NCI-H345 treated with DMSO at 0.1 percent for 48 hours (cell line): Measurements from ENCODE around the gene TRIO.
"Not testable (repeated sequence)": the region's sequence is repeated elsewhere in the genome, so short reads cannot be mapped to it uniquely, and the experiment has no call there.

ENCODE experiments used
- DNase-seq: peaks from one replicate; lab custom pipeline; 2025; ENCODE audit not compliant: unreplicated experiment; lab: John Stamatoyannopoulos, UW

Gene TRIO

DNA sequence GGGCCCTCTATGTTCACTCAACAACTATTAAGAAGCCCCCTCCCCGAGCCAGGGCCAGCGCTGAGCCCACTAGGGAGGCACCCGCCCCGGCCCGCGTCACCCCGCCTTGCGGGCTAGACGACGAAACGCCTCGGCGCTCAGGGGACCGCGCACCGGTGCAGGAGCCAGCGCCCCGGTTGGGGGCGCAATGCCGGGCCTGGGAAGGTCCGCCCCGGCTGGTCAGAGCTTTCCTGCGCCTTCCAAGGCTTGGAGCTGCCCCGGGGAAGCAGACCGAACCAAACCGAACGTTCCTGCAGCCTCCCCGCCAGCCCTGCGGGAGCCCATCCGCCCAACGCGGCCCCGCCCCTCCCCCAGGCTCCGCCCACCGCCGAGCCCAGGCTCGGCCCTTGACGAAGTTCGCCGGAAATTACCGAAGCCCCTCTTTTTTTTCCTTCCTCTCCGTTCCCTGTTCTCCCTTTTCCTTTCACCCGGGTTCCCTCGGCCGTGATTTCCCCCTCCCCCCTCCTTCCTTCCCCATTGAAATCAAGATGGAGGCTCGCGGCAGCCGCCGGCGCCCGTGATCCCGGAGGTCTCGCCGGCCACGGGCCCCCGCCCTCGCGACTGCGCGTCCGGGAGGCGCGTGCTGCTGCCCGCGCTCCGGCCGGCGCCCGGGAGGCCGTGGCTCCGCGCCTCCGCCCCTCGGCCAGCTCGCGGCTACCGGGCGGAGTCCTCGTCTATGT is at the start of gene TRIO:
Gene TRIO, plus strand, starts transcription at position 516 of the 719 bp plus-strand sequence. CDS start 384 bp downstream, outside the sequence.
- peak; percentile 78 for DNase-seq

DNA sequence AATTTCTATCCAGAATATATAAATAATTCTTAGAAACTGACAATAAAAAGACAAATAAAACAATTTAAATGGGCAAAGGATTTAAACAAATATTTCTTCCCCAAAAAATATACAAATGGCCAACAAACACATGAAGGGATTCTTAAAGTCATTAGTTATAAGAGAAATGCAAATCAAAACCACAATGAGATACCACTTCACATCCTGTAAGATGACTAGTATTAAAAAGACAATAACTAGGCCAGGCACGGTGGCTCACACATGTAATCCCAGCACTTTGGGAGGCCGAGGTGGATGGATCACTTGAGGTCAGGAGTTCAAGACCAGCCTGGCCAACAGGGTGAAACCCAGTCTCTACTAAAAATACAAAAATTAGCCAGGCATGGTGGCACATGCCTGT is 45.8 kb upstream of the TRIO start:
- DNase-seq, result not testable (repeated sequence)

DNA sequence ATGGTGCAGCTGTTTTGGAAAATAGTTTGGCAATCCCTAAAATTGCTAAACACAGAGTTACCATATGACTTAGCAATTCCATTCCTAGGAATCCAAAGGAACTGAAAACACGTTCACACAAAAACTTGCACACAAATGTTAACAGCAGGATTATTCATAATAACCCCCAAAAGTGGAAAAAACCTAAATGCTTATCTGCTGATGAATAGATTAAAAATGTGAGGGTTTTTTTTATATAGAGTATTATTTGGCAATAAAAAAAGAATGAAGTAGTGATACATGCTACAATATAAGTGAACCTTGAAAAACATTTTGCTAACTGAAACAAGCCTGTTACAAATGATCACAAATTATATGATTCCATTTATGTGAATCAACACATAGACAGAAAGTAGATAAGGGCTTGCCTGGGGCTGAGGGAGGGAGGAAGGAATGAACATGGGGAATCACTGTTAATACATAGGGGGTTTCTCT is 45.1 kb upstream of the TRIO start:
- DNase-seq, result no peak

DNA sequence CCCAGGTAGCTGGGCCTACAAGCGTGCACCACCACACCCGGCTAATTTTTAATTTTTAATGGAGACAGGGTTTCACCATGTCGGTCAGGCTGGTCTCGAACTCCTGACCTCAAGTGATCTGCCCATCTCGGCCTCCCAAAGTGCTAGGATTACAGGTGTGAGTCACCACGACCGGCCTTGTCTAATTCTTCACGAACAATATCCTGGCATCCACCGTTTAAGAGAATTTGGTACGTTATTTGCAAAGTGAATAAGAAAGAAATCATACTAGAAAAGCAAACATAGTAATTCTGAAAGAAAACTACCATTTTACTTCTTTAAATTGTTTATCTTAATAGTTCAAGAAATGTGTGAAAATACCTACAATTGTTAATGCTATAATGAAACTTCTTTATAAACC is 42.9 kb upstream of the TRIO start:
- DNase-seq, result no peak

DNA sequence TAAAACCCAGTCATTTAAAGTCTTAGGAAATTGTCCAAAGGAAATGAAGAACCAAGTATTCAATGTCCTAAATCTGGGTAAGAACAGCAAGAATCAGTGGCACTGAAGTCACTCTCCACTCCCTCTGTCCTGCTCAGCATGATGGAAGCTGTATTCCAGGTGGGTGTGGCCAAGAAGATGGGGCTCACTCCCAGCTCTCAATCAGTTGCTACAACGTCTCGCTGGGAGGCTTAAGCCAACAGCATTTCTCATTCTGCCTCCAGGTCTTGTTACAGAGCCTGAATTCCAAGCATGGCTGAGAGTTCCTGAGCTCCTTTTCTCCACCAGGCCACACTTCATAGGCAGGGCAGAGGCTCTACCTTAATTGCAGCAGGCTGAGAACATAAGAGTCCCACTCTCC is 41.2 kb upstream of the TRIO start:
- no peak for DNase-seq

DNA sequence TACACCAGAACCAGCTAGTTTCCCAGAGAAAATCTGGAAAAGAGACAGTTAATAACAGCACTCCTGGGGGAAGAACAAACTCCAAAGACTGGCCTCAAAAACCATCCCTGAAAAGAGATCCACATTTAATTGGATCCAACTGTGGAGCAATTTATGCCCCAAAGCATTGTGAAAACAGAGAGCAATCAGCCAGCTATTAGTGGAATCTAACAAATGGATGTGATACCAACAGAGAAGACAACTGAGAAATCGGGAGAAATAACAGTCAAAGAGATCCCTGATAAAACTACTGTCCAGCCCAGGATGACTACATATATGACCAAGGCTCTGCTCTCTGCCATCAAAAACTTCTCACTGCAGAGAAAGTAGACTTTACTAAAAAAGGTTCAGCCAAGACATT is 40.5 kb upstream of the TRIO start:
- DNase-seq, result no peak

DNA sequence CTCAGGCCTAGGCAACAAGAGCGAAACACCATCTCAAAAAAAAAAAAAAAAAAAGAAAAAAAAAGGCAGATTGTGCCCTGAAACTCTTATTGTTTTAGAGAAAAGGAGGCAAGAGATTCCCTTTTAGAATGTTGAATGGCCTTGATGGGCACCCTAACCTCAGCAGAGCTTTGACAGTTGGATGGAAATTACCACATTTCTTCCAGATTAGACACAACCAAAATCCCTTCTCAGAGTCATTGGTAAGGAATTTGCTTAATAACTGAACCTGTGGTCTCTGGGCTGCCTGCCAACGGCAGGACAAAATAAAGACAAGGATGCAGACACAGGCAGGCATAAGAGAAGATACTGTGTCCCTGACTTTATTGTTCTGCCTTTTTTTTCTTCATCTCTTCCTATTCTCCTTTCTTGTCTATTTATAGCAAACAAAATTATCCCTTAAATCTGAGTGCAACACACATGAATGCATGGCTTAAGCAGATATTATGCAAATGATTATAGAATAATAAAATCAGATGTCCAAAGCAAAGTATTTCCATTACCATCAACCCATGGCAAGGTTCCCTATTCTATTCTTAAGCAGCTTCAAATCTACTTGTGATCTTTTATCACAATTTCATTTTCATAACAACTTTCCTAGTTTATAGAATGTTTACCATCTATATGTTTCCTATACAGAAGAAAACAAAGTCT is 37.3 kb upstream of the TRIO start:
- peak; percentile 3 for DNase-seq

DNA sequence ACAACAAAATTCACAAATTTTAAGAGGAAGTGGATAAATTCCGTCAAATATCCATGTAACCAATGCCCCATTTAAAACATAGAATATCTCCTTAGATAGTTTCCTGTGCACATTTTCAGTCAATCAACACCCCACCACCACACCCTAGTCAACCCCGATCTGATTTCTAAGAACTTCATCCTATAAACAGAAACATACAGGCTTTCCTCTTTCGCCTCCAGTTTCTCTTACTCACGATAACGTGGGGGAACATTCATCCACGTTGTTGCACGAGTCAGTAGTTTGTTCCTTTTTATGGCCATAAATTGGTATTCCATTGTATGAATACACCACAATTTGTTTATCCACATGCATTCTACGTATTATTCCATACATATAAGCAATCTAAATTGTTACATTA is 35.6 kb upstream of the TRIO start:
- no peak for DNase-seq

DNA sequence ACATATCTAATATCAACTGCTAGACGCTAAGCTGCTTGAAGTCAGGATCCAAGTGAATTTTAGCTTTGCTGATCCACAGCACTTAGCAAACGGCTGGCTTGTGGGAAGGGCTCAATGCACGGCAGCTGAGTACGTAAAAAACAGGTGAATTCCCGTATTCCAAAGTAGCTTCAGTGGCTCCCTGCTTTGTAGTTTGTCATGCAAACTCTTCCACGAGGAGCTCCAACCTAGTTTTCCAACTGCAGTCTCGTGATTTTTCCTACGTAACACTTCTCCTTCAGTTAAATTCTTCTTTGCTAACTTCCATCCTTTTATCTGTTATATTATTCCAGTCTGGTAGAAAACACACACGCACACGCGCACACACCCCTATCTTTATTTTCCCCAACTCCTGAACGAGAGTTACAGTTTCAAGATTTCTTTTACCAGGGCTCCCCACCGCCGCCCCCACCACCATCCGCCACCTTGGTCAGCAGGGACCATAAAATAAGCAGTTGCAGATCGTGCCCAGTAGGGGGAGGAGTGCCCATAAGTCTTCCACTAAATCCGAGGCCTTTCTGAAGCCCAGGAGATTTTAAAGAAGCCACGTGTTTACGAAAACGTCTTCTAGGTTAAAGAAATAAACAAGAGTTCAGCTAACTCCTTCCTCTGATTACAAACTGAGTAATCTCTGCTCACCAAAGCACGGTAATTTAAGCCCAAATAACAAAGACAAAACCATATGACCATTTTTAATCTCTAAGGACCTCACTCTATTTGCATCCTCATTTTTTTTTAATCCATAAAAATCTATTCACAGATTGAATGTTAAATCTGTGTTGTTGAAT is 34.8 kb upstream of the TRIO start:
- DNase-seq, result peak; percentile 5

DNA sequence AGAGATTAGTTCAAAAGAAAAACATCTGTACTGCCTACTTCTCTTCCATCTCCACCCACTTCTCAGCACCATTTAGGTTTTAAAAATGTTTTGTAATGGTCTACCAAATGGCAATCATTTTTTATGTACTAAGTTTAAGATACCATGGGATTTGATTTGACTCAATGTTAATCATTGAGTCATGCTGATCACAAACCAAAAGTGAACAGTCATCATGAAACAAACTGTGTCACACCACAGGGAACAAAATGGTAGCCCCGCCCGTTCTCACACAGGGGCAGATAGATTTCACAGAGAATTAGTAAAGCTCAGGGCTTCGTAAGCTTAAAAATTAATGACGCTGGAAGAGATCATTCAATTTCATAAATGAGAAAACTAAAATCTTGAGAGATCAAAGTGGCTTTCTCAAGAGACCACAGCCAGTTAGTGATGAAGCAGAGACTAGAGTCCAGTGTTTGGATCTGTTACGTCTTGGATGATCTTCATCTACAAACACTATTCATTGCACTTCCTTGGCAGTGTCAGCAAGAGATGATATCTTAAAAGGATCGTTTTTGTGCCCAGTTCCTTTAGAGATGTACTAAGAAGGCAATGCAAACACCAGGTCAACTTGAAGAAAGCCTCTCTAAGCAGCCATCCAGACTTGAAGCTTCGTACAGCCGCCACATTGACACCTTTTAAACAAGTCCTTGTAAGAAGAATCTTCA is 33.9 kb upstream of the TRIO start:
- DNase-seq, result no peak

DNA sequence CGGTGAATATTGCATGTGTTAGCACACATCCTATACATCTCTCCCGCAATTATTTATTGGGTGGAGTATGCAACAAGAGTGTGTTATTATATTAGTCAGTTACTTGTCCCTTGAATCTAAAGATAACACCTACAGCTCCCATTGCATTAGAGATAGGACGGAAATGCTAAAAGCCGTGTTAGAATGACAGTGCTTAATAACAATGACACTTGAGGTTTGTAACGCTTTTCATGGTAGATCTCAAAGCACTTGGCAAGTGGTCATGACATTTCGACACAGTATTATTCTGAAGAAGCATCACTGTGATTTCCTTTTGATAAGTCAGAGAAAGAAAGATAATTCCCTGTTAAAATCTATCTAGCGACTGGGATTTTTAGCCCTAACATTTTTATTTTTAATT is 33.4 kb upstream of the TRIO start:
- DNase-seq, result no peak

DNA sequence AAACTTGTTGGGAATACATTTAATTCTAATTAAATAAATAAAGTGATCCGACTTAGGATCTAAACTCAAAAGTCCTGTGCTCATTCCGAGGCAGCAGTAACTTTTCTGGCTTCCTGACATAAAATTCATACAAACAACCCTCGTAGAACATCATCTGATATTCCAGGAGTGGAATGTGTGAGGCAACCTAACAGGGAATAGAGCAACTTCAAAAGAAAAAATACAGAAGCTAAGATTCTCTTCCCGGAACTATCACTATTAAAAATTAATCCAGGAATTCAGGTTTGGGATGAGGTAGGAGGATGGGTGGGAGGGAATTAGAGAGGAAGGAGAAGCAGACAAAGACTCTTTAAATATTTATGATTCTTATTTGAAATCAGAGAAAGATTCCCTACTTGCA is 32.9 kb upstream of the TRIO start:
- DNase-seq, result no peak

DNA sequence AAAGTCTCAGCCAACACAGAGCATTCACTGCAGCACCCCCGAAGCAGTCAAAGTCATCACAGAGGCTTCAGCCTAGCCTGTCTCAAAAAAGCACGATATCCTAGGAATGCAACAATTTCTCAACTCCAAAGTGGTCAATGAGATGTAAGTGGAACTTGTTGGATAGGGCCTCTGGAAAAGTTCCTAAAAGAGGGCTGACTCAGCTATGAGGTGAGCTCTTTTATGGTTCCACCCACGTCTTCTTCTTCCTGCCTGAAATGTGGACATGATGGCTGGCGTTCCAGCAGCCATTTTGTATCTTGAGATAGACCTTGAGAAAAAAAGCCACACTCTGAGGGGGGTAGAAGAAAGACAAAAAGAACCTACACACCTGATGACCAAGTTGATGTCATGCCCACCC is 32.5 kb upstream of the TRIO start:
- no peak for DNase-seq

DNA sequence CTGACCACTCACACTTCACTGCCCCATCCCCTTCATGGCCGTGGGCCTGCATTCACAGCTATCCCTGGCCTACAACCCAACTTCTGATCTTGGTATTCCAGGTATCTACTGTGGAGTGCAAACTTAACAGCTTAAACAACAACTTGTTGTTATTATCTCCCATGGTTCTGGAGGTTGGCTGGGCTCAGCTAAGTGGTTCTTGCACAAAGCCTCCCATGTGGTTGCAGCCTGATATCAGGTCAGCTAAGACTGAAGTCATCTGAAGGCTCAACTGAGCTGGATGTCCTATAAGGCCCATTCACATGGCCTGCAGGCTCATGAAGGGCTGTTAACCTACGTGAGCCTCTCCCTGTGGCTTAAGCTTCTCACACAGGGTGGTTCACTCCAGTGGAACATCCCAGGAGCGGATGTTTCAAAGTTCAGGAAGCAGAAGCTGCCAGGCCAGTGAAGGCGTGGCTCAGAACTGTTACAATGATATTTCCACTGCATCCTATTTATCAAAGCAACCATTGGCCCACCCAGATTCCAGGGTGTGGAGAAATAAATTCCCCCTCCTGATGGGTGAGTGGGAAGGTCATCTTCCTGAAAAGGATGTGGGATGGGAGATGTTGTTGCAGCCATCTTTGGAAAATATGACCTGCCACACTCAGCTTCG is 30.0 kb upstream of the TRIO start:
- DNase-seq, result no peak

DNA sequence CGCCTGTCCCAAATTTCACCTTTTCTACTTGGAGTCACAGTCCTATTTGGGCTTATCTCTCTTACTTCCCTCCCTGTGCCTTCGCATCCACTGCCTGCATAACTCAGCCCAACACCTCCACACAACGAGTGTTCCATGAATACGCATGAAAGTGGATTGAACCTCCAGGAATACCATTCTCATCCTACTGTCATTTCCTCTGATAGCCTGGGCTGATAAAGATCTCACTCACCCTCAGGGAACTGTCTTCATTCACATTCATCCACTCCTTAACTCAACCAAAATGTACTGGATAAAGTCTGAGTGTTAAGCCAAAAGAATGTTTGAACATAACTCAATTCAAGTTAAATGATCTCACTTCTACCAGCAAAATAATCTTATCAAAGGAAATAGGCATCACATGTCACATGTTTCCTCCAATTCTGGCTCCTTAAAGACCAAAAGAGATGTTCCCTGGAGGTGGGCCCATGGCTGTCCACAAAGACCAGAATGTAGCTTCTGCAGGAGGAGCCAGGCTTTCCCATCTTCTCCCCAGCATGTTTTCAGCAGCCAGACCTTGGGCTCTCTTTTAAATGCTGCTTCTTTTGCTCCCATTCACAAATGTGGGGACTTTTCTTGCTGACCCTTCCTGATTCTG is 28.4 kb upstream of the TRIO start:
- DNase-seq, result no peak

DNA sequence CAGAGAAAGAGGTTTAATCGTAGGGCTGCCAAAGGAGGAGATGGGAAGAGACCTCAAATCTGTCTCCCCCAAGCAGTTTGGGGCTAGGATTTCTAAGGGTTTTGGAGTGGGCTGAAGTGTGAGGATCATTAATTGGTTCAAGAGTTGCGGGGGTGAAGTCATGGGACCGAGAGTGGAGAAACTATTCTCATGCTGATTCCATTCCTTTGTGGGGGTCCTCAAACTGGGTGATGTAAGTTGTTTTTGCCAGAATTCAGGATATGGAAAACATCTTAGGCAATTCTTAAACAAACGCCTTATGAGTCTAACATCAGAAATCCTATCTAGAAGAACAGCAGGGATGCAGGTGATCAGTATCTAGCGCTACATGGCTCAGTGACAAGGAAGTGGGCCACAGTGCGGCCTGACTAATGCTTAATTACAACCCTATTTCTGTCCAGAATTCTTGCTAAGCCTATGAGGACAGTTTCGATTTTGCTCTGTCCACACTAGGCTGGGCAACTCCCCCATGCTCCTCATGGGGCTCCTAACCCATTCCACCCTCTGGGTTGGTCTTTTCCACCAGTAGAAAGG is 27.7 kb upstream of the TRIO start:
- no peak for DNase-seq

DNA sequence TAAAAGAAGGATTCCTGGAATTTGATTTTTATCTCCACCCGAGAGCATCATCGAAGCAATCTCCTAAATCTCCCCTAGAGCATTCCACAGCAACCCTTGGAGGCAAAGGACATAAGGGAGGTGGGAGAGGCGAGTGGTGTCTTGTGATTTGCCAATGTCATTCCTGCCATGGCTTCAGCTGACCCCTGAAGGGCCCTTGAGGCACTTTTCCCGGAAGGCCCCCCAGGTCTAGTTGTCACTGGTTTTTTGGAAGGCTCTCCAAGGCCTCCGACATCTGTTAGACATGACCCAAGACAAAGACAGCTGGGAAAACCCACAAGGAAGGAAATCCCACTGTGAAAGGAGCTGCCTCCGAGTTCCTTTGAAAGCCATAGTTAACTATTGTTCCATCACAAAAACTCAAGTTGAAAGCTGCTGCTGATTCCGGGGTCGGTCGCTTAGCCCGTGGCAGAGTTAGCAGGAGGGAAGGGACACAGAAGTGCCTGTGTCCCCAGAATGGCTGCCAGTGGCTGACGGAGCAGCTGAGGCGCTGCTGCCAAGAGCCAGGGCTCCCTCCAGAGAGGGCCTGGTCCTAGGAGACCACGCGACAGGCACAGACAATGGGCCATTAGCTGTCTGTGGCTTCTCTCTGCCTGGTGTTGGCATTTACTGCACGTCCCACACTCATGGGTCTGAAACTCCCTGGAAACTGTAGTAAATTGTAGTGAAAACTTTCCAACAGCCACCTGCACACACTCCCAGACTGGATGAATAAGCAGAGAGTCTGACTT is 24.4 kb upstream of the TRIO start:
- no peak for DNase-seq

DNA sequence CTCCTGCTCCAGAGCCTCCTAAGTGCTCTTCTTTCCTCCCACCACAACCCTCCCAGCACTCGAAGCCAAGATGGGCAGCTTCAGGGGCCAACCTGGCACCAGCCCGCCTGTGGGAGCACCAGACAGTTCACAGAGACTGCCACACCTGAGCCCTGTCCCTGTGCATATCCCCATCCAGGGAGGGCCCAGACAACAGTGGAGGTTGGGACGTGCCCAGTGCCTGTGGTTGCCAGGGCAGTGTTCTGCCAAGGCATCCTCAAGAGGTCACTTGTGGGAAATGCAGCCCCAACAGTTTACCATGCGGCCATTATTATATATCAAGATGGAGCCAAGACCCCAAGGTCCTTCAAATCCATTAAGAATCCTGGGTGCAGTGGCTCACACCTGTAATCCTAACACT is 23.0 kb upstream of the TRIO start:
- no peak for DNase-seq

DNA sequence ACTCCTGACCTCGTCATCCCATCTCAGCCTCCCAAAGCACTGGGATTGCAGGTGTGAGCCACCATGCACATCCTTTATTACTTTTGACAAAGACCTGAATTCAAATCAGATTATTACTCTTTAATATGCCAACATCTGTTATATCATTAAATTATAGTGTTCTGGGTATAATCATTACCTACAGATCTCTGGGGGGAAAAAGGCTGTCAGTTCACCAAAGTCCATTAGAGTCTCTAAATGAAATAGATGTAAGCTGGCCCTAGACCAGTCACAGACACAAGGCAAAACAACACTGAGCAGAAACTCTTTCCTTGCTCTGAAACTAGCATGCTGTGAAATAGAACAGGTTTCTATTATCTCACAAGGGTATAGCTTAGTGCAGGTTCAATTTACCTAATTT is 21.6 kb upstream of the TRIO start:
- DNase-seq, result no peak
